Fibroblast of lung (primary cell): ENCODE data around the gene CA6.

Experiments used
- CTCF ChIP-seq, 2 donors: IDR thresholded peaks in 1 of 2; conservative IDR thresholded peaks in 1 of 2; 1 replicate in 1 of 2; 2 replicates in 1 of 2; pipeline ENCODE4 v1.5.1; 2011 to 2012; ENCODE audit warnings: low read length in 2 of 2, control low read depth in 1 of 2, inconsistent platforms in 1 of 2, low read depth in 1 of 2, mild to moderate bottlenecking in 1 of 2
- EZH2 ChIP-seq: IDR thresholded peaks from 2 replicates; pipeline ENCODE4 v1.5.1; 2012; ENCODE audit warnings: low read length, control low read depth, mild to moderate bottlenecking; ENCODE audit errors: missing control alignments

DNA sequence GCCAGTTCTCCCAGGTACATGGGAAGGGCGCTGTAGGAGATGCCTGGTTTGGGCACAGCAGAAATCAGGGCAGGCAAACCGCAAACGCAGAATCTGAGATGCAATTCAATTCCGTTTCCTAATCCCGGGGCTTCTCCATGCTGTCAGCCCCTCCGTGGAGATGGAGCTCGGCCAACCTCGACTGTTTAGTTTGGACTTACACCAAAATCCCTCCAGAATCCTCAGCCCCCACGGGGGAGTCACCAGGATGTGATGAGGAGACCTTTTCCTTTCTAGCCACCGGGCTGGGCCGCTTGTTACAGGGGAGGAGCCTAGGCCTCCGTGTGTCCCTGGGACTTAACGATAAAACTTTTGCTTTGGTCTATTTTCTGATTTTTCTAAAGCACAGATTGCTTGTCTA lies 72.7 kb downstream of the CA6 start:
- TF ChIP-seq CTCF (conservative IDR thresholded peaks at IDR 0.05 in 1 of 2, IDR thresholded peaks at IDR 0.05 in 1 of 2; ENCODE audit: low read depth in 1 of 2, low read length in 2 of 2) (no peak), EZH2 (no peak)
